Measurements from ENCODE around the gene FUNDC2.

FUNDC2 gene

DNA sequence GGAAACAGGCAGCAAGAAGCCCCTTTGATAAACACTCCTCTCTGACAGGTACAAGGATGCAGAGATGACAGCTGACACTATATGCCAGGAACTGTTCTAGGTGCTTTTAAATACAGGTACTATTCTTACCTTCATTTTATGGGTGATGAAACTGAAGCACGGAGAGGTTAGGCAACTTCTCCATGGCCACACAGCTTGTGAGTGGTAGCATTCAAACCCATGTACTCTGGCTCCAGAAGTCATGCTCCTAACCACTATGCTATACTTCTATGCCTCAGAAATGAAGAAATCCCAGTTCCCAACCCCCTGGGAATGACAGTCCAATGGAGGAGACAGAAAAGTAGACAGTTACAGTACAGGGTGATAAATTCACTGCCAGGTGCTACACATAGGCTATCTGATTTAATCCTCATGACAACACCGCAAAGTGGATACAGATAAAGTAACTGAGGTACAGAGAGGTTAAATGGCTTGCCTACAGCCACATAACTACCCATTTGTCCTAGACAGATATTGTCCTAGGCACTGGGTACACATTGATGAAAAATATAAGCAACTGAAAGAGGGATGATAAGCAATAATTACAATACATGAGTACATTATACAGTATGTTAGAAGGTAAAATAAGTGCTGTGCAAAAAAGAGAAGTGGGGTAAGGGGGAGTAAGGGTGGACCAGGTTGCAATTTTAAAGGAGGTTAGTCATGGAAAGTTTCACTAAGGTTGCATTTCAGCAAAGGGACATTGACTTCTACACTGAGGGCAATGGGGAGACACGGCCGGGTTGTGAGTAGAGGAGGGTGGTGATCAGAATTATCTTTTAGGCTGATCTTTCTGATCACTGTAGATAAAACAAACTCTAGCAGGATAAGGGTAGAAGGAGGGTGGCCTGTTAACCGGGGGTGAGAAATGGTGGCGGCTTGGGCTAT is 2.5 kb upstream of the FUNDC2 start:
- in situ Hi-C loops (cut with MboI; ENCODE audit: low sequenced_read_pairs): no loop called here

DNA sequence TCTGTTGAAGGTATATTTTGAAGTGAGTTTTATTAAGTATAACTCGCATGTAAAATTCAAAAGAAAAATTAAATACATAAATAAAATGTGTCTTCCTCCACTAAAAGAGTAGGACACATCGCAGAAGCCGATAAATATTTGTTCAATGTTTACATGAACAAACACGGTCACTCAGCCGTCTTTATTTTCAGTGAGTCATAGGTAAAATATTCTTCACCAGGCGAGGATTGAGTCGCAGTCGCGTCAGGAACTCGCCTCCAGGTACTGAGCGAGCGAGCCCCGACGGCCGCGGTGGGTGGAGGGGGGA is 271 bp upstream of the FUNDC2 start:
- in situ Hi-C loops (cut with MboI; ENCODE audit: low sequenced_read_pairs): no loop called here

DNA sequence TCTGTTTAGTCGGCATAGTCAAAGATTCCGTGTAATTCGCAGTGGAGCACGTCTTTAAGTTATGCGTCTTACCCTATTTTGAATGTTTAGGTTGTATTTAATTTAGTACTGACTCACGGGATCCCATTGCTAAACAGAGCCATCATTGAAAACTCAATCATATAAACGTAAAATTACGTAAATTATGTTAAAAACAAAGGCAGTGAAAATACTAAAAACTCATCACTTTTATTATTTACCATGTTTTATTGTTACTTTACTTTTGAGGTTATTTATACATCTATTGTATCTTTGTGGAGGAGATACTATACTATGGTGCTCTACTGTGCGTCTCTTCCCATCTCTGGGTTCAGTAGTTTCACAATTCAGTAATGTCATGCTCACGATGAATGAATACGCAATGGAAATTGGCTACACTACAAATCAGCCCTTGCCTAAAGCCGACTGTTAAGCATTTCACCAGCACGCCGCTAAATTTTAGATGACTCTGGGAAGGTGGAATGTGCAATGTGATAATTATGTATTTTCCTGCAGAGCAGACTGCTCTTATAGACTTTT is 944 bp downstream of the FUNDC2 start:
- in situ Hi-C loops (cut with MboI; ENCODE audit: low sequenced_read_pairs): no loop called here

DNA sequence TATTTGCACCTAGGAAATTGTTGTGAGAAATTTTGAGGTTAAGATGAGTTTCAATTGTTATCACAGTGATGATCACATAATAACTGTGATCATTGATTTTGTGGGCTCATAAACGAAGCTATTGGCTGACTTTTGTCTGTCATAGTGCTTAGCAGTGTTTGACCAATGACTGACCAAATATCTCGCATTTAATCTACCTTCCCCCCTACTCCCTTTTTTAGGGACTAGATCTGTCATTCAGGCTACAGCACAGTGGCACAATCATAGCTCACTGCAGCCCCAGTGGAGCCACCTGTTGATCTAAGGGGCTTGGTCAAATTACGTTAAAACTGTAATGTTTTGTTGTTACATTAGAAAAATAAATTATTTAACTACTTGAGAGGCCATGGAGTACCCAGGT is 1.5 kb downstream of the FUNDC2 start:
- in situ Hi-C loops (cut with MboI; ENCODE audit: low sequenced_read_pairs): no loop called here

DNA sequence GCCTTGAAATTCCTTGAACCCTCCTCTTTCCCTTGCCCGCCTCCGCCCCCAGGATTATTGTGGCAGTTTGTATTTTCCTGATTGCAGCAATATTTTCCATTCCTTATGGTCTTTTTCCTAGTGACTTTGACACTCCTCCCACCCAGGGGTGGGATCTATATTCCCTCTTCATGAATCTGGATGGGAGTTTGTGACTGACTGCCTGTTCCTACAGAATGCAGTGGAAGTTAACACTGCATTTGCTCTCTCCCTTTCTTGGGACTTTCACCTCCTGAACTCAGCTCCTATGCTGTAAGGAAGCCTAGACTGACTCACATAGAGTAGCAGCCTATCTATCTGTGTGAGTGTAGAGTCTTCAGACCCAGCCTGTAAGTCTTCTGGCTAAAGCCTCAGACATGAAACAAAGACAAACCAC is 2.2 kb downstream of the FUNDC2 start:
- in situ Hi-C loops (cut with MboI; ENCODE audit: low sequenced_read_pairs): no loop called here

DNA sequence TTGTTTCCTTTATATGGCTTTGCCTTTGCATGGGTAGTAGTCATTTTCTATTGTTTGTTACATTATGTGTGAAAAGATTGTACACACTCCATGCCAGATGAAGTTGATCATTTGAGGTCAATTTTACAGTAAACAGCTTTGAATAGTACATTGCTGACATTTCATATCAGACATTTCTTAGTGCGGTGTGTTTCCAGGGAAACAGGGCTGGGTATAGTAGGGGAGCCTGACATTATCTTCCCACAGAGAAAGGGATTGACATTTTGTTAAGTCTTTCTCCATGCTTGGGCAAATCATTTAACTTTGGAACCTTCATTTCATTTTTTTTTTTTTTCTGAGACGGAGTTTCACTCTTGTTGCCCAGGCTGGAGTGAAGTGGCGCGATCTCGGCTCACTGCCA is 5.0 kb downstream of the FUNDC2 start:
- in situ Hi-C loops (cut with MboI; ENCODE audit: low sequenced_read_pairs): no loop called here

DNA sequence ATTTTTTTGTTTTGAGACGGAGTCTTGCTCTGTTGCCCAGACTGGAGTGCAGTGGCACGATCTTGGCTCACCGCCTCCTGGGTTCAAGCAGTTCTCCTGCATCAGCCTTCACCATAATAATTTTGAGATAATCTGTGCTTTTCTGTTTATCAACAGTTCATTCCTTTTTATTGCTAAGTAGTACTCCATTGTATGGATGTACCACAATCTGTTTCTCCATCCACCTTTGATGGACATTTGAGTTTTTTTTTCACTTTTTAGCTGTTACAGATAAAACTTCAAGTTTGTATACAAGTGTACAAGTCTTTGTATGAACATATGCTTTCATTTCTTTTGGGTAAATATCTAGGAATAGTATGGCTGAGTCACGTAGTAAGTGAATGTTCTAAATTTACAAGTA is 9.0 kb downstream of the FUNDC2 start:
- in situ Hi-C loops (cut with MboI; ENCODE audit: low sequenced_read_pairs): no loop called here

DNA sequence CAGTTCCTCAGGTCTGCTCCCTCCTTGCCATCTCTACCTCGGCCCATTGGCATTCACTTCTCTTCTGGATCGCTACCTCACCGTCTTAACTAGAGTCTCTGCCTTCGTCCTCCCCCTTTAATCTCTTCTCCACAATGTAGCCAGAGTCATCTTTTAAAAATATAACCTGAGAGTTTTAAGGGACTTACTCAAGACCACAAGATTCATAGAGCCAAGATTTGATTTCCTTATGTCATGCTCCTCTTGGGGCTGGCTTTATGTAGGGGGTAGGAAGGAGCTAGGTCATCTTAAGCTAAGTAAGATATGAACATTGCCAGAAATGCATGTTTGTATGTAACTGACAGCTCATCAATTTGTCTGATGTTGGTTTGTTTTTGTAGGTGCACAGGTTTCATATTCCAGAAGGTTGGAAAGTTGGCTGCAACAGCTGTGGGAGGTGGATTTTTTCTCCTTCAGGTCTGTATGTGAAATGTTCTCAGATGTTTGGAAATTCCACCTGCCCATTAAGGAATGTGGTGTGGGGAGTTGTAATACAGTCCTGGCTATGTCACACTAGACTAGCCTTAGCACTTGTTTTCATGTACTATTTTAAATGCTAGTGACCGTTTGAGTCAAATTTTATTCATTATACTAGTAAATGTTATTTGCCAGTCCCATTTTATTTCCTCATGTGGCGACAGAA is 19.6 kb downstream of the FUNDC2 start:
- in situ Hi-C loops (cut with MboI; ENCODE audit: low sequenced_read_pairs): no loop called here

DNA sequence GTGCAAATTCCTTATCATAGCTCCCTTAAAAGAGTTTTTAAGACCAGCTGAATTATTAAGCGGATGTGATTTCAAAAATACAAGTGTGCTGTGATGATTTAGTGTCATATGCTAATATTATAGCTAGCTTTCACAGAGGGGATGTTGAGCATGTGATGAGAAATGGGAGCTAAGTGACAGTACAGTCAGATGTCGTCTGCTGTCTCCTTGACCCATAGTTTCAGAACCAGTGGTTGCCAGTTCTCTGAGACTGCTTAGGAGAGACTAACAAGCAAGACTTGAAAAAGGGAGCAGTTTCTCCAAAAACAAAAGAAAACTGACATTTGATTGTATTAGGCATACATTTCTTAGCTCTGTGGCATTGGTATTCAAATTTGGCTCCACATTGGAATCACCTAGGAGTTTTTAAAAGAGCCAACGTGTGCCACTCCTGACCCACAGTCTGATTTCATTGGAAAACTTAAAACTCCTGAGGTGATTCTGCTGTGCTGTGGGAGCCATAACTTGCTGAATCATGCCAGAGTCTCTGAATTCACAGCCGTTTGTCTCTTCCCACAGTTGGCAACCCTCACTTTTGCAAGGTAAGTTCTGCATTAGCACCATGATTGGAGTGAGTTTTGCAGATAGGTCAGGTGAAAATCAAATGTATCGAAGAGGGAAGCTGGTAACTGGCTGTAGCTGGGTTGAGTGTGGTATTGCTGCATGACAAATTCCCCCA is 20.3 kb downstream of the FUNDC2 start:
- in situ Hi-C loops (cut with MboI; ENCODE audit: low sequenced_read_pairs): no loop called here

DNA sequence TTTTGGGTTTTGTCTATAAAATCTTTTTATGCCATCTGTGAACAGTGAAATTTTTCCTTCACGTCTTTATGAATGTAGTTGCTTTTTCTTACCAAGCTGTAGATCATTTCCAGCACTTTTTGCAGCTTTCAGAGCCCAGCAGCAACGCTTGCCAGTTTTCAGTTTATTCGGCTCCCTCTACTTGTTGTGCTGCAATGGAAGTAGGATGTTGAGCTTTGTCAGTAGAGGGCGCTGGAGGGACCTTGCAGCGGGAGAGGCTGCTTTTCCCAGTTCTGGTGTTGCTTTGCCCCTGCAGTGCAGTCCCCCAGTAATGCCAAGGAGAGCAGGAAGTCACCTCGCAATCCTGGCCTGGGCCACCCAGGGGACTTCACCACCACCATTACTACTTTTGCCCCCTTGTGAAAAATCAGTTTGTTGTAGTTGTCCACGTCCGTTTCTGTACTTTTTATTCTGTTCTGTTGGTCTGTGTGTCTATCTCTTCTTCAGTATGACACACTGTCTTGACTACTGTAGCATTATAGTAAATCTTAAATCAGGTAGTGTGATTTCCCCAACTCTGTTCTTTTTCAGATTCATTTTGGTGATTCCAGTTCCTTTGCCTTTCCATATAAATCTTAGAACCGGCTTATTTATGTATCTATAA is 22.5 kb downstream of the FUNDC2 start:
- in situ Hi-C loops (cut with MboI; ENCODE audit: low sequenced_read_pairs): no loop called here

DNA sequence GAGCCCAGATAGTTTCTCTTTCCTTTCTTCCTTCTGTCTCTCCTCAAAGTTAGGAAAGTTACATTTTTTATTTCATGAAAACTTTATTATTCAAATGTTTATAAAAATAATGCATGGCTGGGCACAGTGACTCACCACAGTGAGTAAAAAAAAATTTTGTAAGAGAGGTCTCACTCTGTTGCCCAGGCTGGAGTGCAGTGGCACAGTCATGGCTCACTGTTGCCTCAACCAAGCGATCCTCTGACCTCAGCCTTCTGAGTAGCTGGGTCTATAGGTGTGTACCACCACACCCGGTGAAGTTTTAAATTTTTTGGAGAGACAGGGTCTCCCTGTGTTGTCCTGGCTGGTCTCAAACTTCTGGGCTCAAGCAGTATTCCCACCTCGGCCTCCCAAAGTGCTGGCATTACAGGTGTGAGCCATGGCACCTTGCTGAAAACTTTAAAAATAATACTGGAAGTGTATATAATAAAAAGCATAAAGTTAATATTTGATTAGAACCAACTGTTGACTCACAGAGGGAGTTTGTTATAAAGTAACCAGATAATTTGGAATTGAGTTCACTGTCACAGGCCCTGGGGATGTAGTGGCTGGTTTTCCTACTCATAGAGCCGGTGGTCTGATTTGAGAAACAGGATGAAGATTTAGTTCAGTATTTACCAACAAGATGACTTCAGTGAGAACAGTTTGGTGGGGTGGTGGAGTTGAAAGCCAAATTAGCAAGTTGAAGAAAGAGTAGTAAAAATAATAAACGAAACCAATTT is 26.3 kb downstream of the FUNDC2 start:
- in situ Hi-C loops (cut with MboI; ENCODE audit: low sequenced_read_pairs): no loop called here

DNA sequence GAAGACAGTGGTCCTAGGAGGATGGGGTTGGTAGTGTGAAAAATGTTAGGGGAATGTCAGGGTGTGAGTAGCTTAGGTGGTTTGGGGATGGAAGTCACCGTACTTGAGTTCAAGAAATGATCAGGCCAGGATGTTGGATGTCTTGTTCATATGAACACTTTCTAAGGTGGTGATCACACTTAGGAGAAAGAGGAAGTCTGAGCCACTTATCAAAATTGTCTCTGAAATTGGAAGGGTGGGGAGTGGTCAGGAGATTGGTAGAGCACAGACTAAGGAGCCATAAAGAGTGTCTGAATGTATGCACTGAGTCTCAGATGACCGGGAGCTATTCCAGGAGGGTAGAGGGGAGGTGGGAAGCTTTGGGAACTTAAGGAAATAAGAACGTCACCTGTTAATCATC is 27.0 kb downstream of the FUNDC2 start:
- in situ Hi-C loops (cut with MboI; ENCODE audit: low sequenced_read_pairs): no loop called here

DNA sequence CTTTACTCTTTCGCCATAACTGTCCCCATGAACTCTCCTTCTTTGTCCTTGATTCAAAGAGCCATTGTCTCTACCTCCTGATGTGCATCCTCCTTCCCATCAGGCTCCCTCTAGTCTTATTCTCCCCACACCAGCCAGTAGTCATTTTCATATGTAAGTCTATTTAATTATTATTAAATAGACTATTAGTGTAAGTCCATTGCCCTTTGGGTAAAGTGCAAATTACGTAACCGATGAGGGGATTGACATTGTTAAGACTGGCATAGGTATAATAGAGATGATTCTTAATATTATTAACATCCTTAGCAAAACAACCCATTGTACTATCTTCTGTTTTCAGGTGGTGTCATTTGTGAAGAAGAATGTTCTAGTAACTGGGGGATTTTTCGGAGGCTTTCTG is 27.6 kb downstream of the FUNDC2 start:
- in situ Hi-C loops (cut with MboI; ENCODE audit: low sequenced_read_pairs): no loop called here

DNA sequence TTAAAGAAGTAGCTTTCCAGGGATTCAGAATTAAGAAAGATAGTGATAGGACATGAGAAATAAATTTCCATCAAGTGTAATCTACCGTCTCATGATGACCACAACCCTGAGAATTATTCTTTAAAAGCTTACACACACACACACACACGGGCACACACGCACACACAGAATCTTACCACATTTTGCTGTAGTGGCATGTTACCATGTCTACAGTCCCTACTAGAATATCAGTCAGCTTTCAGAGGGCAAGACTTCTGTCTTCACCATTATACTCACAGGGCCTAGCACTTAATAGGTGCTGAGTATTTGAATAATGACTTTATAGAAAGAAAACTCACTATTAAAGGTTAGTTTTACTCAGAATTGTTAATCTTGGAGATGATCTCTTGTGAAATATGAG is 28.9 kb downstream of the FUNDC2 start:
- in situ Hi-C loops (cut with MboI; ENCODE audit: low sequenced_read_pairs): no loop called here

DNA sequence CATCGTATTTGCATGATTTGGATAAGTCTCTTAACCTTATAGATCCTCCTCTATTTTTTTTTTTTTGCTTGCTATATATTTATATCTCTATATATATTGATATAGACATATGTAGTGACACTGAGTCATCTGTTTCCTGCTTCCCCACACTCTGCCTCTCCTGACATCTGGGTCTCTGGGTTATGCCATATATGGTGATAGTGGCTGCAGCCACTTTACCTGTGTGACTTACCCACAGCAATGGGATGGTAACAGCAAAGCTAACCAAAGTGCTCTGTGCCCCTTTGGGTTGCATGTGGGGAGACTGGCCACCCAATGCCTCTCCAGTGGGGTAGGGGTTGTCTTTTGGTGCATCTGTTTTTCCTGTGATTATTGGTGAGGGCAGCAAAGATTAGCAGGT is 29.8 kb downstream of the FUNDC2 start:
- in situ Hi-C loops (cut with MboI; ENCODE audit: low sequenced_read_pairs): no loop called here

DNA sequence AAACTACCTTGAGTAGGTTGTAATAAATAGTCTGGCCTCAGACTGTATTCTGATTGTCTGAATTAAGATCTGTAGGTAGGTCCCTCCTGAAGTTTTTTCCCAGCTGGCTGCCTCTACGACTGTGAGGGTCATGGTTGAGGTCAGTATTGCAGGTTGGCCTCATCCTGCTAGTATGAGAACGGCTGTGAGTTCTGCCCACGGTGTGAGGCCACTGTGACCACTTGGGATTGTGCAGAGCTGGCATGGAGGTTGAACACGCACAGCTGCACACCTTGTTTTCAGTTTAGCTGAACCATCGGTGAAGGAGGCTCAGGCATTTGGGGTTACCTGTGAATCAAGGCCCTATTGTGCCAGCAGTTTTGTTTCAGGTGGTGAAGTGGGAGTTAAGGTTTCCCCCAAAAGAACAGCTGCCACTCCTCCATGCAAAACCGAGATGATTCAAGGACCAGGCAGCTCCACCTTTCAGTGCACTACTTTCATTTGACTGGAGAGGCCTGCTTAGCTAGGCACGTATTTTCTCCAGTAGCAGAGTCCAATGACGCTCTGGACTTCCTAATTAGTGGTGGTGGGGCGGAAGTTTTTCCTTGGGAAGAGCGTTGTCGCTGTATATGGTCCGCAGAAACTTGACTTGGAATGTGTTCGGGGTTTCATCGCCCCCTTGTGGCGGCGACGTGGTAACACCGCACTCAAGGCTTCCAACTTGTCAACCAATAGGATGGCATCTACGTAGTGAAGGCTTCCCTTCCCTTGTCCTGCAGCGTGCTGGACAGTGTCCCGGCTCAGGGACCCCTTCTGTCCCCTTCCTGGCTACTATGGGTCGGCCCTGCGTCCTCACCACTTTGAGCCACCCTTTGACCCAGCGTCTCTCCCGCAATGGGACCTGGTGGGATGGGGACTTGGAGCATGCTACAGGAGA is 30.5 kb downstream of the FUNDC2 start:
- in situ Hi-C loops (cut with MboI; ENCODE audit: low sequenced_read_pairs): no loop called here

DNA sequence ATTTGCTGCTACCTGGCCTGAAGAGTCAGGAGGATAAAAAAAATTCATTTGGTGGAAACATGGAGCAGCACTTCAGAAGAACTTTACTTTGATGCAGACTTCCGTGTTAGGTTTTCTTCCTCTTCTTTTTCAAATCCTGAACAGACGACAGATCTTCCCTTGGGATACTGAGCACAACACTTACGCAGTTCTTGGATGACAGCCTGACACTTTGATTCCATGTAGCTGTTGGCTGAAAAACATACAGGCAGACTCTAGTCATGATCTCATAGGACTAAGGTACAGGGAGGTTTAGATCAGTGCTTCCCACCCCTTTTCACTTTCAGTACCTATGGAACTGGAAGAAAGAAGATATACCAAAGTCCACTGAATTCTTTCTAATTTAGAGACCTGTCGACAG is 35.1 kb downstream of the FUNDC2 start:
- in situ Hi-C loops (cut with MboI; ENCODE audit: low sequenced_read_pairs): no loop called here

DNA sequence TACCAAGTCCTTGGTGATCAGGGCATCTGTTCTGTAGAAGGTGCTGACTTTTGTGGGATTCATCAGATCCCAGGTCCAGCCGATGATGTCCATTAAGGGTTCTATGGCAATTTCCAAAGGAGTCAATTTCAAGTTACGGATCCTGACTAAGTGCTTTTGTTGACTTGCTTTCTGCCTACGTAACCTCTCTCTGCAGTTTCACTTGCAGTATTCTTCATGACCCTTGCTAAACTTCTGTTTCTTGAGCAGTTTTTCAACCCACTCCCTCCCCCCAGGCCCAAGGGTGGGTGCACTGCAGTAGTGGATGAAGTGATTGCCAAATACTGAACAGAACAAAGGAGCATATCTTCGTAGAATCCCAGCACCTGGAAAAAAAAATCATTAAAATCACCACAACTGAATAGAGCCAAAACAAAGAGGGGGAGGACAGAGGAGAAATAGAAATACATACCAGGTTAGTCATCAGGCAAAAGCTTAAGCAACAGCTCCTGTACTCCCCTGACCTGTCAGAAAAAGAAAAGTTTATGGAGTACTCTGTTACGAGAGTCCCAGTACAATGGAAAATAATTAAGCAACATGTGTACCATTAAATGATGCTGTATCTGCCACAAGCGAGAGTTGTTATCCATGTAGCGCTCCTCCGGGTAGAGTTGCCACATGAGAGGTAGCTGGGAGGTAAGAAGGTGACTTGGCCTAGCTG is 38.5 kb downstream of the FUNDC2 start:
- in situ Hi-C loops (cut with MboI; ENCODE audit: low sequenced_read_pairs): no loop called here

DNA sequence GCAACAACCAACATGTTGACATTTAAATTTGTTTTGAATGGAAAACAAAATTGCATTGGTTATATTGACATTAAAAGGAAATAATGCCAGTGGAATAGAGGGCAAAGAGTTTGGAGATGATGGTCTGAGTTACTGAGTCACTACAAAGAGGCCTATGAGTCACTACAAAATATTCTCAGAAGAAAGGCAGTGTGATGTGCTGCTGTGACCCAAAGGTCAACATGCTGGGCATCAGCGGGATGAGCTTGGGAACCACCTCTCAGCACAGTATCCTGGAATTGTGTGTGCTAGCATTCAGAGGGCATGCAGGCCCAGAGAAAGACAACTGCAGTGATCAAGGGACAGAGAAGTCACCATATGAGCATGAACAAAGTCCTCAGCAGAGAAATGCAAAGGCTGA is 41.5 kb downstream of the FUNDC2 start:
- in situ Hi-C loops (cut with MboI; ENCODE audit: low sequenced_read_pairs): no loop called here

Measured in HL-60/S4 treated with retinoic acid at 250 ng/mL for 4 days and 3 days (cell line).